Middle frontal gyrus (tissue), 1 donor: ENCODE measurements around the gene ENPP4.
"Not testable (repeated sequence)": the region's sequence is repeated elsewhere in the genome, so short reads cannot be mapped to it uniquely, and the experiment has no call there.

ENCODE experiments used
- DNase-seq: peaks from one replicate; pipeline ENCODE4 v3.0.0-alpha.2; 2015; ENCODE audit warnings: low spot score; ENCODE audit errors: extremely low spot score

The ENPP4 gene

DNA sequence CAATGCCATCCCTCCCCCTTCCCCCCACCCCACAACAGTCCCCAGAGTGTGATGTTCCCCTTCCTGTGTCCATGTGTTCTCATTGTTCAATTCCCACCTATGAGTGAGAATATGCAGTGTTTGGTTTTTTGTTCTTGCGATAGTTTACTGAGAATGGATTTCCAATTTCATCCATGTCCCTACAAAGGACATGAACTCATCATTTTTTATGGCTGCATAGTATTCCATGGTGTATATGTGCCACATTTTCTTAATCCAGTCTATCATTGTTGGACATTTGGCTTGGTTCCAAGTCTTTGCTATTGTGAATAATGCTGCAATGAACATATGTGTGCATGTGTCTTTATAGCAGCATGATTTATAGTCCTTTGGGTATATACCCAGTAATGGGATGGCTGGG lies 1.5 kb downstream of the ENPP4 start:
- not testable (repeated sequence) for DNase-seq

DNA sequence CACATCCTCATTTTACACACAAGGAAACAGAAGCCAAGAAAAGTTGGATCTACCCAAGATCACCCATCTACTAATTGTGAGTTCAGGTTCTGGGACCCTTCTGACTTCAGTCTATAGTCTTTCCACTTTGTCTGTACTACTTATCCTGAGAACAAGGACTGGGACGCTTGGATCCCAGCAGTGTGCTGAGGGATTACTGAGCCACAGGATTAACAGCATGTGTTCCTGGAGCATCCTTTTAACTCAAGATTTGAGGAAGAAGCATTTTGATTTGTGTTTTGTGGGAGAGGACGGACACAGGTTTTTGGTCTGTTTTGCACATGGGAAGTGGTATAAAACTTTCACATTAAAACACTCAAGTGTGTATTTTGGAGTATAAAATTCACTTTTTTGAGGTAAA lies 4.4 kb downstream of the ENPP4 start:
- DNase-seq: no peak

DNA sequence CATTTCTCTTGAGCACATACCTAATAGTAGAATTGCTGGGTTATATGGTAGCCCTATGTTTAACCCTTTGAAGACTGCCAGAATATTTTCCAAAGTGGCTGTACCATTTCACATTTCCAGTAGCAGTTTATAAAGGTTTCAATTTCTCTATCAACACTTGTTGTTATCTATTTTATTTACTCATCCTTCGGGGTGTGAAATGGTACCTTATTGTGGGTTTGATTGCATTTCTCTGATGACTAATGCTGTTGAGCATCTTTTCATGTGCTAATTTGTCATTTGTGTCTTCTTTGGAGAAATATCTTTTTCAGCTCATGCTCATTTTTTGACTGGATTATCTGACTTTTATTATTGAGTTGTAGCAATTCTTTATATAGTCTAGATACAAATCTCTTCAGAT lies 5.4 kb downstream of the ENPP4 start:
- no peak for DNase-seq

DNA sequence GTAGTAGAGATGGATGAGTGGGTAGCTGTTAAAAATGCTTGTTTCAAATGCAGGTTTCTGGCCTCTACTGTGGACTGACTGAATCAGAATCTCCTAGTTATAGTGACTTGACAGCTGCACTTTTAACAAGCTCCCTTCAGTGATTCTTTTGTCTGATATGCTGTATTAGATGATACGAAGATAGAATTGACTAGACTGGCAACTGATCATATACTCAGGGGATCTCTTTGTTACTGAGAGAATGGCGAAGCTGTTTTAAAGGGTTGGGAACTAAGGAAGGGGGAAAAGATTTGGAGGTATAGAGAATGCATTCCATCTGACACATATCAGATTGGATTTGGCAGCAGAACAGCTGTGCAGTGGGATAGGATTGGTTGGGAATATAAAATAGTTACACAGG lies 7.0 kb downstream of the ENPP4 start:
- no peak for DNase-seq

DNA sequence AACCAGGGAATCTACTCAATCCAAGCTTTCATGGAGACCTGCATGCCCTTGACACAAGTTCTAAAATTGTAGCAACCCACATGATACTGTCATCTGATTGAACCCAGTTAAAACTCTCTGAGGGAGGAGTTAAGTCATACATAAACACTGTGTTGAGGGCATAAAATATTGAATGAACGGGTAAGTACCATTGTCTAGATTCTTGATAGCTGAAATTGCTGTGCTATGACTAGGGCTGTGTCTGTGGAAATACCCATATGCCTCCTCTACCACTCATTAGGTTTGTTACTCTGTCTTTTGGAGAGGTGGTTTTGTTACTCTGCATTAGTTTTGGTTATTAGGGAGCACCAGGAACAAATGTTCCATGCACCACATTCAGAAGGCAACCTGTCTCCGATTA lies 7.6 kb downstream of the ENPP4 start:
- DNase-seq: no peak

DNA sequence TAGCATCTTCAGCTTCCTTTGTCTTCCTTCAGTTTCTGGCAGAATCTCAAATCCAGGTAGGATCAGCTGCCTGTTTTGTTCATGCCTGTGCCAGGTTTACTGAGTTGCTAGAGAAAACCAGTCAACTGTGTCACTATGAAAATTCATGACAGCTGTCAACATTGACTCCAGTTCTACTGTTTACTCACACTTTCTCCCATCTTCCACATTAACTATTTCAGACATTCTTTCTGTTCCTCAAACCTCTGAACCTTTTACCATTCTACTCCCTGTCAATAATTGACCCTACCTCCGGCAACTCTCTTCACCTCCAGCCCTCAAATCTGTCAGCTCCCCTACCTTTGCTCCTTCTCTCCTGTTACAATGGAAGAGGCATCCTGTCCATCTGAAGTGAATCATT lies 8.5 kb downstream of the ENPP4 start:
- DNase-seq: no peak

DNA sequence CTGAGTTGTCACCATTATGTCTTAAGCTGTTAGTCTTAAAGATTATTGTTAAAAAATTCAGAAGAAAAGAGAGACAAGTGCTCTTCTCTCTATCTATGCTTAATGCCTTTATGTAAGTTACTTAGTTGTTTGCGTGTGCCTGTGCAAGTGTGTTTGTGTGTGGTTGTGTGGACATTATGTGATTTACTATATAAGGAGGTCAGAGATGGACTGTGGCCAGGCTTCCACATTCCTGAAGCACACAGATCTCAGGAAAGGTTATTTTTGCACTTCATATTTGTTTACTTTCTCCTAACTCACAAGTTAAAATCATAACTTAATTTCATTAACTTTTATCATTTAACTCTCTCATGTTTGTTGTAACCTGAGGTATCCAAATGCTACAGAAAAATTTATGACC lies 14.5 kb downstream of the ENPP4 start:
- no peak for DNase-seq

DNA sequence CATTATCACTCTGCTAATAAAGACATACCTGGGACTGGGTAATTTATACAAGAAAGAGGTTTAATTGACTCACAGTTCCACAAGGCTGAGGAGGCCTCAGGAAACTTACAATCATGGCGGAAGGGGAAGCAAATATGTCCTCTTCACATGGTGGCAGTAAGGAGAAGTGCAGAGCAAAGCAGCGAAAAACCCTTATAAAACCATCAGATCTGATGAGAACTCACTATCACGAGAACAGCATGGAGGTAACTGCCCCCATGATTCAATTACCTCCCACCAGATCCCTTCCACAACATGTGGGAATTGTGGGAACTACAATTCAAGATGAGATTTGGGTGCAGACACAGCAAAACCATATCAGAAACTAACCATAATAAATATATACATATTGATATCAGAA lies 19.3 kb downstream of the ENPP4 start:
- DNase-seq: not testable (repeated sequence)

DNA sequence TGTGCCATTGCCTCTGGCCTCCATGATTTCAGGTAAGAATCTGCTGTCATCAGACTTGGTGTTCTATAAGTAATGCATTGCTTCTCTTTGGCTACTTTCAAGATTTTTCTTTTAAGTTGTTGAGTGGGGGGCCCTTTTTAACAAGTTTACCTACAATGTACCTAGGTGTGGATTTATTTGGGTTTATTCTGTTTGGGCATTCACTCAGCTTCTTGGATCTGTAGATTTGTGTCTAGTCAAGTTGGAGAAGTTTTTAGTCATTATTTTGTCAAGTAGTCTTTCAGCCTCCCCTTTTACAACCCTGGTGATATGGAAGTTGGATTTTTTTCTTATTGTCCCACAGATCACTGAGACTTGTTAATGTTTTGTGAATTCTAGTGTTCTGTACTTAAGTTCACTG lies 26.9 kb downstream of the ENPP4 start:
- DNase-seq: no peak

DNA sequence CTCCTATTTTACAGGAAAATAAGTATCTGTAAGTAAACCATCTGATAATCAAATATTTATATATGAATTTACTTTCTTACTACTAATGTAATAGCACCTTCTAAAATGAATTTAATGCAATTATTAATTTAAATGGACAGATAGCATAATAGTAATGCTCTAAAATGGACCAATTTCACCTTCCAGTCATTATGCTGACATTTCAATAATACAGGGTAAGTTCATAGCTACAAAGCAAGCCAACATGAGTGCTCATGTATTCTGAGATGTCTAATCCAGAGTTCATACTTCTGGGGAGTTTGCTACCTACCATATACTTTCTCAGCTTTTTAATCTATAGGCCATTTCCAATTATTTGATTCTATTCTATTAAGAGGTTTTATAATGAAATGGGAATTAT lies 29.4 kb downstream of the ENPP4 start:
- DNase-seq: no peak

DNA sequence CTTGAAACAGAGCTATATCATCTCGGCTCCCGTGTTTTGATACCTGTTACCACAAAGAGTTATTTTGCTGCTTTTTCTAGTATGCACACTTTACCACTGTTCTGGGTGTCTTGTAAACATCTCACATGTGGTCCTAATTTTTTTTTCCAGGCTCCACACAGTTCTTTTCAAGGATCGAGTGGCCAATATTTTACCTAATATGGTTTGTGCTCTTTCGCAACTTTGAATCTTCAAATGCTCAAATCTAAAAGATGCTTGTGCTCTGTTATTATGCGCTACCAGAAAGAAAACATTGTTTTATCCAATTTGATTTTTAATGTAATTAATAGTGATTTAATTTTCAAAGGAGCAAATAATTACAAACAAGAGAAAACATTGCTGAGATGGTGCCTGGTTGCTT lies 30.3 kb downstream of the ENPP4 start:
- DNase-seq: no peak

DNA sequence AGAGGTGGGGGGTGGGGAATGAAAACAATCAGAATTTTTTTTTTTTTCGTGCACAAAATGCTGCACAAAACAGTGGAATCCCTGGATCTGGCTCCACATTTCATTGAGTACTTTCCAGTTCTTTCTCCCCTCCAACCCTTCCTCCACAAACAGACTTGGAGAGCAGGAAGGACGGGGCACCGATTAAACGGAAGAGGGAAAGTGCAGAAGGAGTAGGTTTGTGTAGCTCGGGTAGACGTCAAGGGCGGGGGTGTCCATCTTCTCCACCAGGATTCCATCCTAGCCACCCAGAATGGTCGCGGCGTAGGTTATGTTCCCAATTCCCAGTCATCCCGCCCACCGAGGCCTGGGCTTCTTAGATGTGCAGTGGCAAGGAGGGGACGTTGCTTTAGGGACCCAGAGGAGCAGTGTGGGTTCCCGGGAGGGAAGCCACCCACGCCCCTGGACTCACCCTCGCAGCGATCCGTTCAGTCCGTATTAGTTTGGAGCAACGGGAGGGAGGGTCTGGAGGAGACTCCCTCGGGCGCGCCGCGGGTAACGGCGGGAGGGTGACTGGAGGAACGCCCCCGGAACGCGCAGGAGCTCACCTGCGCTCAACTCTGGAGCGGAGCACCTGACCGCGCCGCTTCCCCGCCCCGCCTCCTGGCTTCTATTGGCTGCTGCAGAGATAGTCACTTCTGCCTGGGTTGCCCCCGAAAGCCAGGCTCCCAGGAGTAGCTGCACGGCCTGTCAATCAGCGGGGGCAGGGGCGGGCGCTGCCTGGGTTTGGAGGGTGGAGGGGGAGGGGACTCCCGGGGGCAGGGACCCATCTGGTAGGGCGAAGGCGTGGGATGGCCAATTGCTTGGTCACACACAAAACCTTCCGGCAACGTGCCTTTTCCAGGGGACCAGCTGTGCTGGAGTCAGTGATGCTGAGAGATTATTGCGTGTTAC lies 40.8 kb downstream of the ENPP4 start, which contains the start of gene ENPP5:
Gene ENPP5 (minus strand): TSS at position 624 of the 933 bp plus-strand sequence. CDS start 2,718 bp downstream, outside the sequence.
- peak; percentile 80 for DNase-seq

DNA sequence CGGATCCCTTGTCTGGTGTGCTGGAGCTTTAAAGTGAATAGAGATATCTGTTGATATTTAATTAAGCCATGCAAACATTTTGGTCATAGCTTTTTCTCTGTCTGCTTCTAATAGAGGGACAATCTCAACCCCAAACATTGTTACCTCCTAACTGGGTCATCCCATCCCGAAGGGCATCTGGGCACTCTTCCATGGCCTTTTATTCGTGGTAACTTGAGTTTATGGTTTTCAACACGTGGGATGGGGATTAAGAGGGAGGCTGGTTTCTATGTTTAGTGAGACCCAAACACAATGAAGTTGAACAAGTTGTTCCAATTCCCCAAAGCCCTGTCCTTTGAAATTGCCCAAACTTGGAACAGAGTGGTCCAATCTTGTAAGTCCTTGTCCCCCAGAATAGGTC lies 42.4 kb downstream of the ENPP4 start:
- DNase-seq: no peak

DNA sequence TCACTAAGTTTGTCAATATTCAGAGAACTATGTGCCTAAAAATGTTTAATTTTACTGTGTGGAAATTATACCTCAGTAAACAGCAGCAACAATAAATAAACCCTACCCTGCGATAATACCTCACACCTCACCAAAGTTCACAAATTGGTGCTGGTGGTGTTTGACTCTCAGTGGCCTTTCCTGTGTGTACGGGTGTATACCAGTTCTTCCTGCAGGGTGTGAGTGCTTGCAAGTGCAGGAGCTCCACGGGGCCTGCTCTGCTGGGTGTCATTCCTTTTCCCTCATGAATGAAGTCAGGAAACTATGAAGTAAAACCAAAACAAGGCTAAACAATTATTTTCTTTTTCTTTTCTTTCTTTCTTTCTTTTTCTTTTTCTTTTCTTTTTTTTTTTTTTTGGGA lies 45.1 kb downstream of the ENPP4 start:
- no peak for DNase-seq

DNA sequence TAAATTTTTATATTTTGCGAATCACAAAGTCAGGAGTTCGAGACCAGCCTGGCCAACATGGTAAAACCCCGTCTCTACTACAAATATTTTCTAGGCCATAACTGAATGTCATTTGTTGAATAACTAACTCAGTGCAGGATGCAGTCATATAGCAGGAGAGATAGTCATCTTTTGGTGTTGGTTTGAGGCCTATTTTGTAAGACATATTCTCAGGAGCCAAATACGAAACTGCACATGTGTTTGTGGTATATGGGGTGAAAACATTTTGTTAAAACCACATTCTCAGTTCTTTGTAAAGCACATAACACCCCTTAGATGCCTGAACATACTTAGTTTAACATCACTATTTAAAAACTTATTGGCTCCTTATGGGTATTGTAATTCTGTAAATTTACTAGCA lies 45.7 kb downstream of the ENPP4 start:
- no peak for DNase-seq

DNA sequence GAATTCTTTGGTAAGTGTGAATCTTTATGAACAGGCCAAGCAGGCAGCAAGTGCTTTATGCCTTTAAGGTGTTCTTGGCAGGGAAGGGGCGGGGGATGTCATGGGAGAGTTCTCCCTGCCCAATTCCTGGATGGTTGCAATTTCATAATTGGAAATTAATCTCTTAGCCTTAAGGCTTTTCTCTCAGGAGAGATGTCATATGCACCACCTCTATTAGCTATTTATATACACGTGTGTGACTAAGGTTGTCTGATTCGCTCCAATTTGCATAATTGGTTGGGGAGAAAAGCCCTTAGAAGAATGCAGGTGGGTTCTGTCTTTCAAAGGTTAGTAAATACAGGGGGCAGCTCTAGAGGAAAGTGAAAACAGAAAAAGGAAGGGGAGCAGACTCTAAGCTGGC lies 46.2 kb downstream of the ENPP4 start:
- DNase-seq: no peak

DNA sequence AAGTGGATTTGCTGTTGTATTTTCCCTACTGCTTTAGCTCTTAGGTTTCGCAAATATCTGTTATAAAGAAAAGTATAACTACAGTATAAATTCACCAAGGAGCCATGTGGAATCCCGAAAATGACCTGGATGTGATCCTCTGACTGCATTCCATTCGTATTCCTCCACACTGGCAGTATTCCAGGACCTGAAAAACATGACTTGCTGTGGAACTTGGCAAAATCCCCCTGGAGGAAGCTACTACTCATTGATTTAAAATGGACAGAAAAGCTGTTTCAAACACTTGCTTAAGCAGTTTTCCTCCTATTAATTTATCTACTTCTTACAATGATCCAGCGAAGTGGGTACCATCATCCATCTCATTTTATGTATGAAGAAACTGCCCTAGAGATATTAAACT lies 54.3 kb downstream of the ENPP4 start:
- DNase-seq: no peak

DNA sequence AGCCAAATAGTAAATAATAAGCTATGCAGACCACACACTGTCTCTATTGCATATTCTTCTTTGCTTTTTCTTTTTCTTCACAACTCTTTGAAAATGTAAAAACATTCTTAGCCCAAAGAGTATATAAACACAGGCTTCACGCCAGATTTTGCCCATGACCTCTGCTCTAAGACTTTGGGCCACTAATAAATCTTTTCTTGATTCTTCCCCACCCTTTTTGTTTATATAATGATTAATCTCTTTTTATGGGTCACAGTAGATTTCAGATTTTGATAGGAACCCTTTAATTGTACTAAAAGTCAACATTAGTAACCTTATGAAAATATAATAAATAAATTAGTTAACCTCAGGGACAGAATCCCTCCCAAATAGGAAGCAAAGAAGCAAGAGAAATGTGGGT lies 56.8 kb downstream of the ENPP4 start:
- DNase-seq: no peak

DNA sequence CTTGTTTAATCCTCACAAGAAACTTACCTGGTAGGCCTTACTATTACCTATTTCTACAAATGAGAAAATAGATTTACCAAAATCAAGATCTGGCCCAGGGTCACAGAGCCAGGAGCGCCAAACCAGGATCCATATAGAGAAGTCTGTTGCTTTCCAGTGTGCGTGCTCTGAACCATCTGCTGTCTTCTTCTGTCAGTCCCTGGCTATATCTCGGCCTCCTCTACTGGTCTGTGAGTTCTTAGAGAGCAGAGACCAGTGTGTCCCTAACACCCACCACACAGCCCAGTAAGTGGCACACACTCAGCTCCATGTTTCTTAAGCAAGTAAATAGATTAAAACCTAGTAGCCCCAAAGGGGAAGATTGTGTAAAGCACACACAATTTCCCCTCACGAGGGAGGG lies 59.9 kb downstream of the ENPP4 start:
- no peak for DNase-seq

DNA sequence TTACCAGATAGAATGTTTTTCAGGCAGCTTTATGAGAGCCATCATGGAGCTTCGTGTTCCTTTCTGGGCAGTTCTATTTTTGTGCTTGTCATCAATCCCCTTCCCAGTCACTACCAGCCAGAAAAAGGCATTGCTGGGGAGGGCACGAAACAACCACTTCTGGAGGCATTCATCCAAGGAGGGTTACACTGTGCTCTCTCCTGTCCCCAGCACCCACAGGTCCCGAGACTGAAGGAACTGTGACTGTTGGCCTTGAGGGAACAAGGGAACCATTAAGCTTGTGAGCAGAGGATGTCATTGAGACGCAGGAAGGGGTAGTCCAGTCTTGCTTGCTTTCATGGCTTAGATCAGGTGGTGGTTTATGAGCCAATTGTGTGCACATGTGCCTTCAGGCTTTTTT lies 61.1 kb downstream of the ENPP4 start:
- no peak for DNase-seq

DNA sequence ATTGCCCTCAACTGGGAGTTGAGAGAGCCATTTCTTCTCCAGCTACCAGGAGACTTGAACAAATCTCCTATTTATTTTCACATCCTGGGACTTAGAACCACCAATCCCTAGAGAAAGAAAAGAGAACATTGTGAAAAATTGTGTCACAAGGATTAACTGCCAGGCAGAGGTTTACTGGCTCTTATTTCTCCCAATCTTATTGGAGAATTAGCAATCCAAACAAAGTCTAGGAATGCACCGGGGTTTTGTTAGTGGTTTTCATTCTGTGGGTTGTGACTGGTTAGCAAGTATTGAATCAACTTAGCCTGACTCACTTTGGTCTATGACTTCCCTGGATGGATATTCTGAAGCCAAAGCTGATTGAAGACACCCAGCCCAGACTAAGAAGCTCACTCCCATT lies 62.2 kb downstream of the ENPP4 start:
- DNase-seq: no peak
